HepG2 (cell line): ENCODE results near the gene GIN1. TPM values are rescaled to one million over a fixed set of nuclear protein-coding genes. Genes with fewer than 3 reads are reported as not detected.

Experiments
- ATF1 ChIP-seq: IDR thresholded peaks from 2 replicates; pipeline ENCODE4 v1.6.1; 2016; ENCODE audit warnings: mild to moderate bottlenecking, control low read depth
- GABPA ChIP-seq, 2 experiments: IDR thresholded peaks; 2 replicates each; pipeline ENCODE4 v1.6.1; 2011 to 2016; ENCODE audit warnings: low read depth in 2 of 2, low read length in 1 of 2, missing biosample characterization in 1 of 2, missing genetic modification characterization in 1 of 2
- MXD4 ChIP-seq: IDR thresholded peaks from 2 replicates; pipeline ENCODE4 v1.6.1; 2016; ENCODE audit warnings: mild to moderate bottlenecking, missing biosample characterization, missing genetic modification reagents
- NKX3-1 ChIP-seq: sonication (generic); formaldehyde crosslinking; IDR thresholded peaks from 2 replicates; pipeline ENCODE4 v1.5.0; 2020; ENCODE audit warnings: missing genetic modification reagents
- RBAK ChIP-seq: sonication (generic); formaldehyde crosslinking; IDR thresholded peaks from 2 replicates; pipeline ENCODE4 v1.5.1; 2020; ENCODE audit warnings: mild to moderate bottlenecking, missing genetic modification reagents
- ZFAT ChIP-seq: sonication (generic); formaldehyde crosslinking; conservative IDR thresholded peaks from 2 replicates; pipeline ENCODE4 v1.8.1; 2023; ENCODE audit warnings: missing genetic modification reagents, inconsistent platforms
- ZFP41 ChIP-seq: sonication (generic); formaldehyde crosslinking; IDR thresholded peaks from 2 replicates; pipeline ENCODE4 v1.4.0; 2020; ENCODE audit warnings: mild to moderate bottlenecking, missing genetic modification reagents, borderline replicate concordance
- ZIK1 ChIP-seq: sonication (generic); formaldehyde crosslinking; IDR thresholded peaks from 2 replicates; pipeline ENCODE4 v1.5.0; 2020; ENCODE audit warnings: mild to moderate bottlenecking, low read depth, missing genetic modification reagents, borderline replicate concordance
- ZNF333 ChIP-seq: sonication (generic); formaldehyde crosslinking; IDR thresholded peaks from 2 replicates; pipeline ENCODE4 v1.4.0; 2020; ENCODE audit warnings: mild to moderate bottlenecking, missing genetic modification reagents, borderline replicate concordance
- ZNF572 ChIP-seq: sonication (generic); formaldehyde crosslinking; IDR thresholded peaks from 2 replicates; pipeline ENCODE4 v1.5.1; 2020; ENCODE audit warnings: mild to moderate bottlenecking, missing genetic modification reagents
- ZNF720 ChIP-seq: sonication (generic); formaldehyde crosslinking; IDR thresholded peaks from 2 replicates; pipeline ENCODE4 v1.4.0; 2020; ENCODE audit warnings: missing genetic modification reagents
- polyA plus RNA-seq, 8 experiments: library from polyadenylated mRNA; depleted of rRNA in 3 of 8; stranded (reverse) in 7 of 8; unstranded in 1 of 8; fragments of >200 nt; fragmentation: Illumina TruSeq in 4 of 8; extraction: Trizol in 4 of 8; gene quantifications; 2 replicates each; pipeline versions ENCODE4 v1.2.1 to v1.2.3, GENCODE V29; 2011 to 2016; ENCODE audit warnings: low read depth in 4 of 8, missing spikeins in 1 of 8, mixed read lengths in 1 of 8; ENCODE audit not compliant: insufficient read depth in 1 of 8
- total RNA-seq, 5 experiments: library from RNA; depleted of rRNA; stranded (reverse); fragments of >200 nt; fragmentation: Illumina TruSeq; extraction: Trizol; gene quantifications; 2 replicates each; pipeline ENCODE4 v1.2.3, GENCODE V29; 2016; ENCODE audit warnings: low read depth in 1 of 5
- TF ChIP-seq, protein P1 (sequence below): sonication (generic); formaldehyde crosslinking; IDR thresholded peaks from 2 replicates; pipeline ENCODE4 v1.5.1; 2020; ENCODE audit warnings: missing genetic modification reagents, mild to moderate bottlenecking, borderline replicate concordance
- TF ChIP-seq, protein P2 (sequence below): IDR thresholded peaks from 2 replicates; pipeline ENCODE4 v1.6.1; 2016
- TF ChIP-seq, protein P3 (sequence below): sonication (generic); formaldehyde crosslinking; IDR thresholded peaks from 2 replicates; pipeline ENCODE4 v1.4.0; 2020; ENCODE audit warnings: missing genetic modification reagents
- TF ChIP-seq, protein P4 (sequence below), 2 experiments: sonication (generic) in 1 of 2; formaldehyde crosslinking in 1 of 2; IDR thresholded peaks; 2 replicates each; pipeline versions ENCODE4 v1.4.0 to v1.6.1; 2018 to 2020; ENCODE audit warnings: missing genetic modification reagents in 2 of 2, borderline replicate concordance in 1 of 2, low read depth in 1 of 2, mild to moderate bottlenecking in 1 of 2, missing biosample characterization in 1 of 2
- TF ChIP-seq, protein P5 (sequence below): sonication (generic); formaldehyde crosslinking; conservative IDR thresholded peaks from 2 replicates; pipeline ENCODE4 v1.8.0; 2022; ENCODE audit warnings: missing genetic modification reagents

GIN1 gene
- total and polyA plus RNA-seq, 2 of the 13 experiments (the other 11 are each of a cell fraction or from before 2014, with no cell fraction given) = 1.7 to 7.7 TPM

DNA sequence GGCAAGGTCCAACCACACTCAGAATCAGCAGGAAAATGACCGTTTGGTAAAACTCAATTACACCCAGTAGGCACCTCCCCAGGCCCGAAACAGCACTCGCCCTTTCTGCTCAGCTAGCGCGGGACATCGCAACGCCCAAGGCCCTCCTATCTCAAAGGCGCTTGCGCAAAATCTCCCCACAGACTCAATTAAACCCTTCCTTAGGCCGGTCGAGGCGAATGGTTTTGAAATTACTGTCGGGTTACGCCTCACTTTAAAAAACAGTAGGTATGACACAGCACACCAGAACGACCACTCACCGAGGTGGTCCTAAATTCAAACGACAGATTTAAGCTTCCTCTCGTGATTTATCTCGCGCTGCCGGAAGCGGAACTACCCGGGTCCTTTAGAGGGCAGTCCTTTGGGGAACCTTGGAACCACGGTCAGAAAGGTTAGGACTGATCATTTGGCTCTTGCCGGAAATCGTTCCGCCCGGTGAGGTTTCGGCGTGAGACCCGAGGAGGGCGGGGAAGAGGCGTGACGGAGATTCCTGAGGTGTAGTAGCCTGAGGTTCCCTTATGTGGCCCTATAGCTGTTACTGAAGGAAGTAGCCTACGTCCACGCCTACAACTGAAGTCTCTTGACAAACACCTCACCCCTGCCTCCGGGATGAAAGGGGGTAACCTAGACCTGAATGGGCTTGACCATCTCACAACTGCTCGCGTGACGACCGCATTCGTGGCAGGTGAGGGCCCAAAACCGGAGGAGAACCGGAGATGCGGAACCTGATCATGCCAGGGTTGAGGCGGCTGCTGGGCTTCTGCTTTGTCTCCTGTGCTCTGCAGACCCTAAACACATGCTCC lies at the start of gene GIN1, which contains the start of gene PPIP5K2 (continued):
- TF ChIP-seq, protein P1, sequence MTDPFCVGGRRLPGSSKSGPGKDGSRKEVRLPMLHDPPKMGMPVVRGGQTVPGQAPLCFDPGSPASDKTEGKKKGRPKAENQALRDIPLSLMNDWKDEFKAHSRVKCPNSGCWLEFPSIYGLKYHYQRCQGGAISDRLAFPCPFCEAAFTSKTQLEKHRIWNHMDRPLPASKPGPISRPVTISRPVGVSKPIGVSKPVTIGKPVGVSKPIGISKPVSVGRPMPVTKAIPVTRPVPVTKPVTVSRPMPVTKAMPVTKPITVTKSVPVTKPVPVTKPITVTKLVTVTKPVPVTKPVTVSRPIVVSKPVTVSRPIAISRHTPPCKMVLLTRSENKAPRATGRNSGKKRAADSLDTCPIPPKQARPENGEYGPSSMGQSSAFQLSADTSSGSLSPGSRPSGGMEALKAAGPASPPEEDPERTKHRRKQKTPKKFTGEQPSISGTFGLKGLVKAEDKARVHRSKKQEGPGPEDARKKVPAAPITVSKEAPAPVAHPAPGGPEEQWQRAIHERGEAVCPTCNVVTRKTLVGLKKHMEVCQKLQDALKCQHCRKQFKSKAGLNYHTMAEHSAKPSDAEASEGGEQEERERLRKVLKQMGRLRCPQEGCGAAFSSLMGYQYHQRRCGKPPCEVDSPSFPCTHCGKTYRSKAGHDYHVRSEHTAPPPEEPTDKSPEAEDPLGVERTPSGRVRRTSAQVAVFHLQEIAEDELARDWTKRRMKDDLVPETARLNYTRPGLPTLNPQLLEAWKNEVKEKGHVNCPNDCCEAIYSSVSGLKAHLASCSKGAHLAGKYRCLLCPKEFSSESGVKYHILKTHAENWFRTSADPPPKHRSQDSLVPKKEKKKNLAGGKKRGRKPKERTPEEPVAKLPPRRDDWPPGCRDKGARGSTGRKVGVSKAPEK (CRISPR knock-in tag) = no peak; the same call in 1 of the 2 replicates
- TF ChIP-seq ZNF333 (CRISPR knock-in tag) (no peak), ZFP41 (CRISPR knock-in tag) (0 out of 2 replicates have a peak, but pooled peaks have one; percentile 35), NKX3-1 (CRISPR knock-in tag) (peak; percentile 88), ZIK1 (peak; percentile 38; the same call in 1 of the 2 replicates), ZNF720 (CRISPR knock-in tag) (no peak; the same call in 1 of the 2 replicates), GABPA (IDR thresholded peaks at IDR 0.05; ENCODE audit: low read depth, low read length) (peak; percentile 98), GABPA (CRISPR knock-in tag; IDR thresholded peaks at IDR 0.05; ENCODE audit: low read depth) (peak; percentile 100), RBAK (no peak), ZFAT (CRISPR knock-in tag) (peak; percentile 54; the same call in 1 of the 2 replicates), ZNF572 (CRISPR knock-in tag) (no peak), MXD4 (no peak; the same call in 1 of the 2 replicates), ATF1 (CRISPR knock-in tag) (peak; percentile 86)
- TF ChIP-seq, protein P2, sequence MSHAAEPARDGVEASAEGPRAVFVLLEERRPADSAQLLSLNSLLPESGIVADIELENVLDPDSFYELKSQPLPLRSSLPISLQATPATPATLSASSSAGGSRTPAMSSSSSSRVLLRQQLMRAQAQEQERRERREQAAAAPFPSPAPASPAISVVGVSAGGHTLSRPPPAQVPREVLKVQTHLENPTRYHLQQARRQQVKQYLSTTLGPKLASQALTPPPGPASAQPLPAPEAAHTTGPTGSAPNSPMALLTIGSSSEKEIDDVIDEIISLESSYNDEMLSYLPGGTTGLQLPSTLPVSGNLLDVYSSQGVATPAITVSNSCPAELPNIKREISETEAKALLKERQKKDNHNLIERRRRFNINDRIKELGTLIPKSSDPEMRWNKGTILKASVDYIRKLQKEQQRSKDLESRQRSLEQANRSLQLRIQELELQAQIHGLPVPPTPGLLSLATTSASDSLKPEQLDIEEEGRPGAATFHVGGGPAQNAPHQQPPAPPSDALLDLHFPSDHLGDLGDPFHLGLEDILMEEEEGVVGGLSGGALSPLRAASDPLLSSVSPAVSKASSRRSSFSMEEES (CRISPR knock-in tag) = no peak
- TF ChIP-seq, protein P3, sequence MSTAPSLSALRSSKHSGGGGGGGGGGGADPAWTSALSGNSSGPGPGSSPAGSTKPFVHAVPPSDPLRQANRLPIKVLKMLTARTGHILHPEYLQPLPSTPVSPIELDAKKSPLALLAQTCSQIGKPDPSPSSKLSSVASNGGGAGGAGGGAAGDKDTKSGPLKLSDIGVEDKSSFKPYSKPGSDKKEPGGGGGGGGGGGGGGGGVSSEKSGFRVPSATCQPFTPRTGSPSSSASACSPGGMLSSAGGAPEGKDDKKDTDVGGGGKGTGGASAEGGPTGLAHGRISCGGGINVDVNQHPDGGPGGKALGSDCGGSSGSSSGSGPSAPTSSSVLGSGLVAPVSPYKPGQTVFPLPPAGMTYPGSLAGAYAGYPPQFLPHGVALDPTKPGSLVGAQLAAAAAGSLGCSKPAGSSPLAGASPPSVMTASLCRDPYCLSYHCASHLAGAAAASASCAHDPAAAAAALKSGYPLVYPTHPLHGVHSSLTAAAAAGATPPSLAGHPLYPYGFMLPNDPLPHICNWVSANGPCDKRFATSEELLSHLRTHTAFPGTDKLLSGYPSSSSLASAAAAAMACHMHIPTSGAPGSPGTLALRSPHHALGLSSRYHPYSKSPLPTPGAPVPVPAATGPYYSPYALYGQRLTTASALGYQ (CRISPR knock-in tag) = peak; percentile 38
- TF ChIP-seq, protein P4, sequence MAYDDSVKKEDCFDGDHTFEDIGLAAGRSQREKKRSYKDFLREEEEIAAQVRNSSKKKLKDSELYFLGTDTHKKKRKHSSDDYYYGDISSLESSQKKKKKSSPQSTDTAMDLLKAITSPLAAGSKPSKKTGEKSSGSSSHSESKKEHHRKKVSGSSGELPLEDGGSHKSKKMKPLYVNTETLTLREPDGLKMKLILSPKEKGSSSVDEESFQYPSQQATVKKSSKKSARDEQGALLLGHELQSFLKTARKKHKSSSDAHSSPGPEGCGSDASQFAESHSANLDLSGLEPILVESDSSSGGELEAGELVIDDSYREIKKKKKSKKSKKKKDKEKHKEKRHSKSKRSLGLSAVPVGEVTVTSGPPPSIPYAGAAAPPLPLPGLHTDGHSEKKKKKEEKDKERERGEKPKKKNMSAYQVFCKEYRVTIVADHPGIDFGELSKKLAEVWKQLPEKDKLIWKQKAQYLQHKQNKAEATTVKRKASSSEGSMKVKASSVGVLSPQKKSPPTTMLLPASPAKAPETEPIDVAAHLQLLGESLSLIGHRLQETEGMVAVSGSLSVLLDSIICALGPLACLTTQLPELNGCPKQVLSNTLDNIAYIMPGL (CRISPR knock-in tag; IDR thresholded peaks at IDR 0.05; ENCODE audit: borderline replicate concordance in 1 of 2, low read depth in 1 of 2) = peak; percentile 77 to 93; a peak in 3 of 4 replicates
- TF ChIP-seq, protein P5, sequence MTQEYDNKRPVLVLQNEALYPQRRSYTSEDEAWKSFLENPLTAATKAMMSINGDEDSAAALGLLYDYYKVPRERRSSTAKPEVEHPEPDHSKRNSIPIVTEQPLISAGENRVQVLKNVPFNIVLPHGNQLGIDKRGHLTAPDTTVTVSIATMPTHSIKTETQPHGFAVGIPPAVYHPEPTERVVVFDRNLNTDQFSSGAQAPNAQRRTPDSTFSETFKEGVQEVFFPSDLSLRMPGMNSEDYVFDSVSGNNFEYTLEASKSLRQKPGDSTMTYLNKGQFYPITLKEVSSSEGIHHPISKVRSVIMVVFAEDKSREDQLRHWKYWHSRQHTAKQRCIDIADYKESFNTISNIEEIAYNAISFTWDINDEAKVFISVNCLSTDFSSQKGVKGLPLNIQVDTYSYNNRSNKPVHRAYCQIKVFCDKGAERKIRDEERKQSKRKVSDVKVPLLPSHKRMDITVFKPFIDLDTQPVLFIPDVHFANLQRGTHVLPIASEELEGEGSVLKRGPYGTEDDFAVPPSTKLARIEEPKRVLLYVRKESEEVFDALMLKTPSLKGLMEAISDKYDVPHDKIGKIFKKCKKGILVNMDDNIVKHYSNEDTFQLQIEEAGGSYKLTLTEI (CRISPR knock-in tag) = no peak
